ENCODE measurements around the gene UBE2E2.
A peak's percentile ranks its signal among the peaks of the same experiment; 100 is the strongest.

UBE2E2 gene

GRCh38 chr3:23198801-23199200 is 4.3 kb upstream of the UBE2E2 start:
- no peak for DNase-seq

- no peak for DNase-seq
Observed at GRCh38 chr3:23199649-23200048, 3.5 kb upstream of the UBE2E2 start.

GRCh38 chr3:23201154-23201838 is 1.8 kb upstream of the UBE2E2 start:
- DNase-seq, result no peak

- no peak for DNase-seq
Observed at GRCh38 chr3:23202203-23202920, 765 bp upstream of the UBE2E2 start.

GRCh38 chr3:23203708-23204330 is 692 bp downstream of the UBE2E2 start:
- DNase-seq, result peak; percentile 23

- no peak for DNase-seq
Observed at GRCh38 chr3:23206366-23206765, 3.2 kb downstream of the UBE2E2 start.

GRCh38 chr3:23209103-23209502 is 6.0 kb downstream of the UBE2E2 start:
- DNase-seq, result no peak

GRCh38 chr3:23209747-23210487 is 6.8 kb downstream of the UBE2E2 start:
- no peak for DNase-seq

GRCh38 chr3:23213813-23214212 is 10.7 kb downstream of the UBE2E2 start:
- DNase-seq, result no peak

- DNase-seq, result no peak
Observed at GRCh38 chr3:23217872-23218554, 14.9 kb downstream of the UBE2E2 start.

- no peak for DNase-seq
Observed at GRCh38 chr3:23219117-23219516, 16.0 kb downstream of the UBE2E2 start.

GRCh38 chr3:23219552-23219951 is 16.4 kb downstream of the UBE2E2 start:
- no peak for DNase-seq

GRCh38 chr3:23221136-23221535 is 18.0 kb downstream of the UBE2E2 start:
- no peak for DNase-seq

GRCh38 chr3:23232016-23232415 is 28.9 kb downstream of the UBE2E2 start:
- DNase-seq, result no peak

GRCh38 chr3:23232854-23233253 is 29.7 kb downstream of the UBE2E2 start:
- DNase-seq, result no peak

- DNase-seq, result no peak
Observed at GRCh38 chr3:23235264-23235663, 32.1 kb downstream of the UBE2E2 start.

- no peak for DNase-seq
Observed at GRCh38 chr3:23236890-23237289, 33.8 kb downstream of the UBE2E2 start.

- no peak for DNase-seq
Observed at GRCh38 chr3:23238156-23238555, 35.0 kb downstream of the UBE2E2 start.

GRCh38 chr3:23238578-23238977 is 35.5 kb downstream of the UBE2E2 start:
- no peak for DNase-seq

- DNase-seq, result no peak
Observed at GRCh38 chr3:23239211-23240068, 36.3 kb downstream of the UBE2E2 start.

- no peak for DNase-seq
Observed at GRCh38 chr3:23240171-23240785, 37.2 kb downstream of the UBE2E2 start.

Data from activated T-cell treated with anti-CD3 and anti-CD28 coated beads, Interleukin-2, amount 50 U/mL, for 1 hour (primary cell).